ENCODE measurements around the gene SAMD8.
A peak's percentile ranks its signal among the peaks of the same experiment; 100 is the strongest.

The SAMD8 gene

DNA sequence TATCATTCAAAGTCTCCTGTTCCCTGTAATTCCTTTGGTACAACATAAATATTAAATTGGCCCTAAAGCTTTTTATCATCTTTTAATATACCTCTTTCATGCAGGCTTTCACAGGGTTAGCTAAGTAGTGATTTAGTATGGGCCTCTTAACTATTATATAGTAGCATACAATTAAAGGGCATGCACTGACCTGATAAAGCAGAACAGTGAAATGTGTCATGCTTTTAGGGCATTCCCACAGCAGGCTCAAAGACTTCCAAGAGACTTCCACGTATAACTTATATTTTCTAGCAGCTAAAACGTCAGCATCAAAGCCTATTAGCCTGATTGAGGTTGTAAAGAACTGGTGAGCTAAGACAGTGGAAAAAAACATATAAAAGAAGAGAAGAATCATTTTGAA lies 35.3 kb downstream of the SAMD8 start:
- H3K4me3 ChIP-seq (ENCODE audit: low read depth, low read length) = no peak overlapping the region
- no peak for TF ChIP-seq CTCF (IDR thresholded peaks at IDR 0.05; ENCODE audit: insufficient read depth, low read depth, low read length, missing control alignments)
- no peak for DNase-seq (ENCODE audit: low read depth)

- no peak for TF ChIP-seq CTCF (IDR thresholded peaks at IDR 0.05; ENCODE audit: insufficient read depth, low read depth, low read length, missing control alignments)
- DNase-seq (ENCODE audit: low read depth) = no peak
- no peak overlapping the region for H3K4me3 ChIP-seq (ENCODE audit: low read depth, low read length)
Measured at GRCh38 chr10:75150656-75151055, 39.2 kb downstream of the SAMD8 start.

DNA sequence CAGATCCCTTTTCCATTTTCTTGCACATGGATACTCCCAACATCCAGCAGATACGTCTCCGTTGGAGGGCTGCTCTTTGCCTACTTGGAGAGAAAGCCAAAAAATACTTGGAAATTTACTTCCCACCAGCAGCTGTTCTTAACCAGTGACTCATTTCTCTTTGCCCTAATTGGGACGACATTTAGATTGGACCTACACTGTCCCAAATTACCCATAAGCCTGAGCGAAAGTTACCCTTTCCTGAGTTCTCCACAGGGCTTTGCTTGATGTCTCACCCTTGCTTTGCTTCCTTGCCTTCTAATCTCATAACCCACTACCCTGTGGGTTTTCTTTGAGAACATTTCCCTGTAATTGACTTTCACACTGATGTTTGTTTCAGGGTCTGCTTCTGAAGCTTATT lies 48.1 kb downstream of the SAMD8 start:
- DNase-seq (ENCODE audit: low read depth) = no peak
- no peak for TF ChIP-seq CTCF (IDR thresholded peaks at IDR 0.05; ENCODE audit: insufficient read depth, low read depth, low read length, missing control alignments)

GRCh38 chr10:75165684-75166622 lies 54.5 kb downstream of the SAMD8 start:
- DNase-seq (ENCODE audit: low read depth) = peak; percentile 82
- no peak for TF ChIP-seq CTCF (IDR thresholded peaks at IDR 0.05; ENCODE audit: insufficient read depth, low read depth, low read length, missing control alignments)
- no peak overlapping the region for H3K4me3 ChIP-seq (ENCODE audit: low read depth, low read length)

More for the DNA sequence above, 48.1 kb downstream of the SAMD8 start:
- no peak overlapping the region for H3K4me3 ChIP-seq (ENCODE audit: low read depth, low read length)

- peak; percentile 11 for DNase-seq (ENCODE audit: low read depth)
- H3K4me3 ChIP-seq (ENCODE audit: low read depth, low read length) = peak overlapping the region; percentile 0; the same call in 1 of the 2 replicates
- TF ChIP-seq CTCF (IDR thresholded peaks at IDR 0.05; ENCODE audit: insufficient read depth, low read depth, low read length, missing control alignments) = no peak
Measured at GRCh38 chr10:75166623-75166972, 55.1 kb downstream of the SAMD8 start.

- no peak overlapping the region for H3K4me3 ChIP-seq (ENCODE audit: low read depth, low read length)
- no peak for TF ChIP-seq CTCF (IDR thresholded peaks at IDR 0.05; ENCODE audit: insufficient read depth, low read depth, low read length, missing control alignments)
- DNase-seq (ENCODE audit: low read depth) = no peak
Measured at GRCh38 chr10:75168275-75168674, 56.8 kb downstream of the SAMD8 start.
